Keratinocyte (primary cell): Measurements from ENCODE around the gene TAF1B.
"Not testable (repeated sequence)": the region's sequence is repeated elsewhere in the genome, so short reads cannot be mapped to it uniquely, and the experiment has no call there.

Experiments
- CTCF ChIP-seq, 3 experiments: IDR thresholded peaks in 1 of 3; conservative IDR thresholded peaks in 1 of 3; optimal IDR thresholded peaks in 1 of 3; 2 replicates in 2 of 3; 3 replicates in 1 of 3; pipeline versions ENCODE3 to v1.5.1; 2011; ENCODE audit warnings: low read length in 3 of 3, mild to moderate bottlenecking in 3 of 3, moderate library complexity in 2 of 3, control low read depth in 1 of 3, inconsistent platforms in 1 of 3; ENCODE audit not compliant: insufficient read depth in 2 of 3; ENCODE audit errors: extremely low read depth in 1 of 3
- EZH2 ChIP-seq: IDR thresholded peaks from one replicate; pipeline ENCODE4 v1.6.1; 2012; ENCODE audit warnings: inconsistent platforms, mild to moderate bottlenecking, low read length, moderate library complexity

GRCh38 chr2:9860922-9861580 lies 17.8 kb downstream of the TAF1B start:
- TF ChIP-seq CTCF (optimal IDR thresholded peaks at IDR 0.05 in 1 of 3, IDR thresholded peaks at IDR 0.05 in 1 of 3, conservative IDR thresholded peaks at IDR 0.05 in 1 of 3; ENCODE audit: extremely low read depth in 1 of 3, insufficient read depth in 2 of 3, low read length in 3 of 3); EZH2: not testable (repeated sequence)
